Activated CD8-positive, alpha-beta T cell treated with anti-CD3 and anti-CD28 coated beads for 36 hours (primary cell): ENCODE measurements around the gene FIZ1. TPM values are rescaled to one million over a fixed set of nuclear protein-coding genes. Genes with fewer than 3 reads are reported as not detected.

Experiments
- ATAC-seq: fragments of 200-7000 bp; cut with Tn5 transposase; one replicate; pipeline ENCODE4 v1.10.0; 2021; ENCODE audit warnings: mild to moderate bottlenecking, moderate library complexity
- CTCF ChIA-PET: fragments of 350-600 bp; sonication (Branson Sonifier 250); formaldehyde crosslinking; loops from one replicate; lab custom pipeline; 2021; ENCODE audit warnings: antibody characterized with exemption; lab: Charles Lee
- POLR2A ChIA-PET: fragments of 350-600 bp; sonication (Branson Sonifier 250); formaldehyde crosslinking; loops from one replicate; lab custom pipeline; 2021; ENCODE audit warnings: antibody characterized with exemption; lab: Charles Lee
- DNase-seq: peaks from one replicate; pipeline ENCODE4 v3.0.0-alpha.2; 2020
- H3K27ac Mint-ChIP-seq: one replicate; pipeline ENCODE4 v1.8.0; 2021; ENCODE audit warnings: mild to moderate bottlenecking, mixed read lengths
- H3K27me3 Mint-ChIP-seq: one replicate; pipeline ENCODE4 v1.8.0; 2021; ENCODE audit warnings: mixed read lengths
- H3K36me3 Mint-ChIP-seq: one replicate; pipeline ENCODE4 v1.8.0; 2021; ENCODE audit warnings: low read depth, mixed read lengths
- H3K4me1 Mint-ChIP-seq: one replicate; pipeline ENCODE4 v1.8.0; 2021; ENCODE audit warnings: low read depth, mixed read lengths
- H3K4me3 Mint-ChIP-seq: one replicate; pipeline ENCODE4 v1.8.0; 2021; ENCODE audit warnings: mild to moderate bottlenecking, moderate library complexity, mixed read lengths
- H3K9me3 Mint-ChIP-seq: one replicate; pipeline ENCODE4 v1.8.0; 2021; ENCODE audit warnings: mixed read lengths
- CTCF ChIP-seq: fragments of 200-600 bp; IDR thresholded peaks from one replicate; pipeline ENCODE4 v1.8.0; 2022; ENCODE audit warnings: antibody characterized with exemption, mild to moderate bottlenecking
- intact Hi-C: fragments of 100-400 bp; cut with micrococcal nuclease; formaldehyde crosslinking; loops from one replicate; pipeline ENCODE4 v1.10.0; 2022
- total RNA-seq, 2 experiments: library from RNA; stranded (reverse); gene quantifications; one replicate each; pipeline ENCODE4 v1.2.3, GENCODE V29; 2021

Gene FIZ1
- total RNA-seq, 2 experiments from 2014 or later: 11.4 to 13.2 TPM

GRCh38 chr19:55567708-55568328 is 31.5 kb downstream of the FIZ1 start:
- no peak for ATAC-seq
- no peak for TF ChIP-seq CTCF
- intact Hi-C loops: no loop called here
- H3K36me3 Mint-ChIP-seq: no peaks in the 10 kb centered on the region
- no peak for DNase-seq
- CTCF ChIA-PET: interaction anchor here (1.3 kb wide), 1 partner anchor 64 kb away, joined by 3 read pairs; no protein-coding TSS in a partner anchor
- H3K9me3 Mint-ChIP-seq: no peaks in the 10 kb centered on the region
- POLR2A ChIA-PET: no interaction called here
- no peaks in the 10 kb centered on the region for H3K4me1 Mint-ChIP-seq
- no peak overlapping the region for H3K27ac Mint-ChIP-seq
- H3K27me3 Mint-ChIP-seq: peaks cover 1% of the 10 kb centered on the region
- no peak overlapping the region for H3K4me3 Mint-ChIP-seq

DNA sequence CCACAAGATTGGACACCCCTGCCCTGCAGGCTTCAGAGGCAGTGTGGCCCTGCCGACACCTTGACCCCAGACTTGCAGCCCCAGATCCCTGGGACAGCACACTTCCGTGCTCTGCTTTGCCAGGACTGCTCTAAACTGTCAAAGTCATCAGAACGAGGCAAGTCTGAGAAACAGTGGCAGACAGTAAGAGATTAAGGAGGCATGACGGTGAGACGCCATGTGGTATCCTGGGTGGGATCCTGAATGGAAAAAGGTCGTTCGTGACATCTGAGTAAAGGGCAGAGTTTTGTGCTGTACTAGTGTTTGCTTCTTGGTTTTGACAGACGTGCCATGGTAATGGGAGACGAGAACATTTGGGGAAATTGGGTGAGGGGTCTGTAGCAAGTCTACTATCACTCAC is 32.5 kb downstream of the FIZ1 start:
- H3K36me3 Mint-ChIP-seq: no peaks in the 10 kb centered on the region
- POLR2A ChIA-PET: no interaction called here
- H3K4me1 Mint-ChIP-seq: no peaks in the 10 kb centered on the region
- no peak overlapping the region for H3K4me3 Mint-ChIP-seq
- no peak for TF ChIP-seq CTCF
- intact Hi-C loops: no loop called here
- H3K9me3 Mint-ChIP-seq: no peaks in the 10 kb centered on the region
- no peak for DNase-seq
- no peak for ATAC-seq
- H3K27ac Mint-ChIP-seq: no peak overlapping the region
- CTCF ChIA-PET: interaction anchor here (1.3 kb wide), 1 partner anchor 63 kb away, joined by 3 read pairs; no protein-coding TSS in a partner anchor
- no peaks in the 10 kb centered on the region for H3K27me3 Mint-ChIP-seq

- intact Hi-C loops: no loop called here
- Mint-ChIP-seq H3K9me3 (peaks cover 3% of the 10 kb centered on the region), H3K27me3 (peaks cover 3% of the 10 kb centered on the region), H3K36me3 (no peaks in the 10 kb centered on the region), H3K27ac (no peak overlapping the region), H3K4me1 (no peaks in the 10 kb centered on the region), H3K4me3 (no peak overlapping the region)
- DNase-seq (no peak), ATAC-seq (no peak)
- ChIA-PET CTCF (no interaction called here), POLR2A (no interaction called here)
- TF ChIP-seq CTCF: no peak
Observed at GRCh38 chr19:55563261-55563690, 36.0 kb downstream of the FIZ1 start.

- Mint-ChIP-seq H3K4me1 (no peaks in the 10 kb centered on the region), H3K9me3 (peaks cover 3% of the 10 kb centered on the region), H3K4me3 (no peak overlapping the region), H3K36me3 (no peaks in the 10 kb centered on the region), H3K27me3 (peaks cover 5% of the 10 kb centered on the region), H3K27ac (no peak overlapping the region)
- ChIA-PET POLR2A (no interaction called here), CTCF (interaction anchor here (1.6 kb wide), 1 partner anchor 47 kb away, joined by 4 read pairs; no protein-coding TSS in a partner anchor)
- no peak for TF ChIP-seq CTCF
- intact Hi-C loops: no loop called here
- no peak for DNase-seq
- ATAC-seq: no peak
Observed at GRCh38 chr19:55559684-55560083, 39.6 kb downstream of the FIZ1 start.

- POLR2A ChIA-PET: no interaction called here
Observed at GRCh38 chr19:55554741-55555152, 44.6 kb downstream of the FIZ1 start.

More at GRCh38 chr19:55554741-55555152, 44.6 kb downstream of the FIZ1 start:
- no peaks in the 10 kb centered on the region for H3K4me1 Mint-ChIP-seq
- H3K36me3 Mint-ChIP-seq: no peaks in the 10 kb centered on the region
- CTCF ChIA-PET: interaction anchor here (1.1 kb wide), 1 partner anchor 77 kb away, joined by 3 read pairs; no protein-coding TSS in a partner anchor
- no peaks in the 10 kb centered on the region for H3K9me3 Mint-ChIP-seq
- no peak overlapping the region for H3K27ac Mint-ChIP-seq
- no peak overlapping the region for H3K4me3 Mint-ChIP-seq
- intact Hi-C loops: no loop called here
- H3K27me3 Mint-ChIP-seq: peaks cover 7% of the 10 kb centered on the region
- ATAC-seq (no peak), DNase-seq (no peak)
- no peak for TF ChIP-seq CTCF
